Kidney glomerular epithelial cell (primary cell): ENCODE results near the gene RASGRF1.
"Not testable (repeated sequence)": the region's sequence is repeated elsewhere in the genome, so short reads cannot be mapped to it uniquely, and the experiment has no call there.

ENCODE experiments used
- DNase-seq: peaks from one replicate; lab custom pipeline; 2025; lab: John Stamatoyannopoulos, UW

The RASGRF1 gene

GRCh38 chr15:79041601-79042168 lies 48.9 kb downstream of the RASGRF1 start:
- no peak for DNase-seq

GRCh38 chr15:79037848-79038247 lies 52.7 kb downstream of the RASGRF1 start:
- DNase-seq, result no peak

GRCh38 chr15:79036323-79036722 lies 54.3 kb downstream of the RASGRF1 start:
- DNase-seq, result no peak

- DNase-seq, result no peak
These were observed 54.8 kb downstream of the RASGRF1 start for GRCh38 chr15:79035814-79036213.

GRCh38 chr15:79035111-79035601 lies 55.4 kb downstream of the RASGRF1 start:
- peak; percentile 17 for DNase-seq

GRCh38 chr15:79034284-79034683 lies 56.3 kb downstream of the RASGRF1 start:
- no peak for DNase-seq

GRCh38 chr15:79032656-79033055 lies 57.9 kb downstream of the RASGRF1 start:
- no peak for DNase-seq

GRCh38 chr15:79031821-79032220 lies 58.8 kb downstream of the RASGRF1 start:
- no peak for DNase-seq

GRCh38 chr15:79031201-79031600 lies 59.4 kb downstream of the RASGRF1 start:
- DNase-seq, result no peak

- no peak for DNase-seq
These were observed 60.1 kb downstream of the RASGRF1 start for GRCh38 chr15:79030470-79030869.

- DNase-seq, result peak; percentile 37
These were observed 62.1 kb downstream of the RASGRF1 start for GRCh38 chr15:79028411-79028964.

GRCh38 chr15:79027532-79028410 lies 62.8 kb downstream of the RASGRF1 start:
- DNase-seq, result no peak

GRCh38 chr15:79025802-79026201 lies 64.8 kb downstream of the RASGRF1 start:
- DNase-seq, result no peak

- no peak for DNase-seq
These were observed 65.4 kb downstream of the RASGRF1 start for GRCh38 chr15:79025201-79025600.

GRCh38 chr15:79024493-79024892 lies 66.1 kb downstream of the RASGRF1 start:
- not testable (repeated sequence) for DNase-seq

- no peak for DNase-seq
These were observed 66.7 kb downstream of the RASGRF1 start for GRCh38 chr15:79023918-79024317.

- DNase-seq, result no peak
These were observed 67.1 kb downstream of the RASGRF1 start for GRCh38 chr15:79023546-79023890.

GRCh38 chr15:79018960-79019359 lies 71.6 kb downstream of the RASGRF1 start:
- DNase-seq, result no peak

GRCh38 chr15:79017953-79018352 lies 72.6 kb downstream of the RASGRF1 start:
- no peak for DNase-seq

- DNase-seq, result no peak
These were observed 73.9 kb downstream of the RASGRF1 start for GRCh38 chr15:79016527-79017170.

- DNase-seq, result no peak
These were observed 75.2 kb downstream of the RASGRF1 start for GRCh38 chr15:79015416-79015815.

- no peak for DNase-seq
These were observed 80.3 kb downstream of the RASGRF1 start for GRCh38 chr15:79010278-79010677.

- DNase-seq, result no peak
These were observed 81.2 kb downstream of the RASGRF1 start for GRCh38 chr15:79009379-79009778.
